DLD1 (cell line): ENCODE measurements around the gene LPAR1.

Experiments
- in situ Hi-C: cut with HindIII; loops from 2 replicates; pipeline ENCODE4 v1.10.0; 2017; ENCODE audit warnings: low sequenced_read_pairs

LPAR1 gene

DNA sequence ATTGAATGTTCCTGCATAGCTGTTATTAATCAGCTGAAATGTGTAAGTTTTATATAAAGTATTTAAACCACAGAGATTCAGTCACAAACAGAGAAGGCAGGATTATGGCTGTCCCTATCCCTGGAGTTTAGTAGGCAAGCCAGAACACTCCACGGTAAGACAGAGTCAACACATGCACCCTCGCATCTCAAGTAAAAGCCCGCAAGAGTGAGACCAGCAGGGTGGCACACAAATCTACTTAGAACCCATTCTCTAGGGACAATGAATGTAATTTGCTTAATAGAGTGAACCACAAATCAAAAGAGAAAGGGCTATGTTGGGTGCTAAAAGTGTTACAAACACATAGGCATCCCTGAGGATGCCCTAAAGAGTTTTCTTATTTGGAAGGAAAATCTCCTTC is 35.1 kb downstream of the LPAR1 start:
- in situ Hi-C loops = no loop called here

GRCh38 chr9:111001526-111001925 is 36.7 kb downstream of the LPAR1 start:
- in situ Hi-C loops = no loop called here

- in situ Hi-C loops = no loop called here
These were observed 38.1 kb downstream of the LPAR1 start for GRCh38 chr9:111000202-111000601.

DNA sequence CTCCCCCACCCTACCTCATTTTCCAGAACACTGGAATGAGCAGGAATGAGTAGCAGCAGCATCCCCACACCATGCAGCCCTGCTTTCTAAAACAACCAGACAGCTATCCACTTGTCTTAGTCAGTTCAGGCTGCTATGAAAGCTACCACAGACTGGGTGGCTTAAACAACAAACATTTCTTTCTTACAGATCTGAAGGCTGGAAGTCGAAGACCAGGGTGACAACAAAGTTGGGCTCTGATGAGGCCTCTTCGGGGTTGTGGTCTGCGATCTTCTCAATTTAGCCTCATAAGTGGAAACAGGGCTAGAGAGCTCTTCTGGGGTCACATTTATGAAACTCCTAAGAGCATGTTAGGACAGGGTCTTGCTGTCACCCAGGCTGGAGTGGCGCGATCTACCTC is 38.9 kb downstream of the LPAR1 start:
- in situ Hi-C loops = no loop called here

DNA sequence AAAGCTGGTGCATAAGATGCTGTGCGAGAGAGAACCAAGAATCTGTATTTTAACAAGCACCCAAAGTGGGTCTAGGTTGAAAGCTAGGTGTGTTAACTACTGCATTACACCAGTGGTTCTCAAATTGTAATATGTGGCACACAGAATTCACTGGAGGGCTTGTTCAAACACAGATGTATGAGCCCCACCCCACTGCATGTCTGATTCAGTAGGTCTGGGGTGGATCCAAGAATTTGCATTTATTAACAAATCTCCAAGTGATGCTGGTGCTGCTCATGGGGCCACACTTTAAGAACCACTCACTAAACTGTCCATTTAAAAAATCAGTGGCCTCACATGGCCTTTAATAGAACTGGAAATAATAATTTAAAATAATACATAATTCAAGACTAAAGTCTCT is 40.4 kb downstream of the LPAR1 start:
- in situ Hi-C loops = no loop called here

DNA sequence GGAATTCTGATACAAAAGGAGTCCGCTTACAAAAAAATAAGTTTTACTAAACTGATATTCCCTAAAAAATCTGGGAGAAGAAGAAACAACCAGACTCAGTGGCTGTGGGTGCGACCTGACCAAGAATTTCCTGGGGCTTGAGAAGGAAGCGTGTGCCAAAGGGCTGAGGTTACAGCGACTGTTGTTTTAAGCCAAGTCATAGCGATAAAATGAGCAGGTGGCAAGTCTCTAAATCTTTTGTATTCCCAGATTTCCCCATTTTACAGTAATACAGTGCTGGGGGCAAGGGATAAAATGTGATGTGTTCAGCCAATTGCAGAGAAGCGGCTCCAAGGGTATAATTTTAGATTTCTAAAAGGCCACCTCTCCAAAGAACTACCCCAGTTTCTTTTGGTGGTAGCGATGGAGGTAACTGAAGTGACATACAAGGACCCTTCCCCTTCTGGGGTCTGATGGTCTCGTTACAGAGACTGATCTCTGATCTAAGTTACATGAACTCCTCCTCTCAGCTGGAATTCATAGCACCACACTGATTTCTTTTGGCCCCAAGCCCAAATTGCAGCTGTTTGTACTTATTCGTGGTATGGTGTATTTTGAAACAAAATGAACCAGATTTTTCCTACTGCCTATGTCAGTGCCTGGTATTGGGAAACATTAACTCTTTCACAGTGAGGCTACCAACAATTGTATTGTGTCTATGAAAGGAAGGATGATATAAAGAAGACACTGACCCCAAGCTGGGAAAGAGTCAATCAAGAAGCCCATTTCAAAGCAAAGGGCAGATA is 41.6 kb downstream of the LPAR1 start:
- in situ Hi-C loops = no loop called here

DNA sequence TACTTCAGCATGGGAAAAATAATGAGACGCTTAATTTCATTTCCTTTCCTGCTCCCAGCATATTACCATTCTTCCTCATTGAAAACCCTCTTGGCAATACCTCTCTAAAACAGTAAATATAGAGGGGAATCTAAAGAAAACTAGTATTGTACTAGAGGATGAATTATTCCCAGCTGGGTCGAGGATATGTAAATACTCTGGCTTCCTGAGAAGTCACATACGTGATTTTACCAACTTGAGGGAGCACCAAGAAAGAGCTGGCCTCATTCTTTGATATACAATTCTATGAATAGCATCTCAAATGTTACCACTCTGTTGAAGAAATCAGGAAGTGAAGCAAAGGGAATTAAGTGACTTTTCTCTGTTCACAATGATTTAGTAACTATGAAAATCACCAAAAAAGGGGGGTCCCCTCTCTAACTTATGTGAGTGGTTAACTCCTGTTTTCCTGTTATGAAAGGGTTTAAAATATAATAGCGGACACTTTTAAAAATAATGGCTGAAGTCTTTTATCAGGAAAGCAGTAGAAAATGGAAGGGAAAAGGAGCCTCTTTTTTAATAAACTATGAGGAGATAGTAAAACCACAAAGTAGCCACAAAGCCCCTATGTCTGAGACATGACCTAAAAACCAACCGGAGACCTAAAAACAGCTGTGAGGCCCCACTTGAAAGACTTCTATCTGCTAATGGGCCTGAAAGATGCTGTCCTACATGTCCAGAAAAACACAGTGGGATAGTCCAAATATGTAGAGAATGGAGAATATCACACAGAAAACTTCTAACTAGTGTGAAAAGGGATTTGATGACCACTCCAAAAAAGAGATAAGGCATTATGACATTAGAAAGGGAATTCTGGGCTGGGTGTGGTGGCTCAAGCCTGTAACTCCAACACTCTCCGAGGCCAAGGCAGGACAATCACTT is 42.6 kb downstream of the LPAR1 start:
- in situ Hi-C loops = no loop called here

- in situ Hi-C loops = no loop called here
These were observed 43.5 kb downstream of the LPAR1 start for GRCh38 chr9:110994771-110995241.

DNA sequence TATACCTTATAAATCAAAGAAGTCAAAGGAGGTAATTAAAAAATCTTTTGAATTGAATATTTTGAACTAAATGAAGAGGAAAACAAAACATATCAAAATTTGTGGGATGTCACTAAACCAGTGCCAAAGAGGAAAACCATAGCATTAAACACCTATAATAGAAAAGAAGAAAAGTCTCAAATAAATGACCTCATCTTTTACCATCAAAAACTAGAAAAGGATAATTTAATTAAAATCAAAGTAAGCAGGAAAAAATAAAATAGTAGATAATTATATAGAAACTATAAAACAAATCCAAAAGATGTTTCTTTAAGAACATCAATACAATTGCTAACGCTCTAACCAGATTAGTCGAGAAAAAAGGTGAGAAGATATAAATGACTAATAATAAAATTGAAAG is 47.8 kb downstream of the LPAR1 start:
- in situ Hi-C loops = no loop called here

DNA sequence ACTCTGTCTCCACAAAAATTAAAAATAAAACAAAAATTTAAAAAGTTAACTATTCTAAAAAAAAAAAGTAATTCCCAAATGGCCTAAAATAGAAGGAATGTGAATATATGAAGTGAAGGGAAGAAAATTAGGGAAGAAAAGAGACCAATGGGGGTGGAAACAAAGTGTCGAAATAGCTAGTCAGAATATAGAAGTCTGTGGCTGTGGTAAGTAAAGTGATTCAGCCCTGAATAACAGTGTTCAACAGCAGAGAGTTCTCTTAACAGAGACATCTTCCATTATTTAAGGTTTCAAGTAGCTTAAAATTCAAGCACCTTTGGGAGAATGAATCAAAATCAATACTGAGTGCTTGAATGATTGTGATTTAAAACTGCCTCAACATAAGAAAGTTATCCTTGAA is 51.7 kb downstream of the LPAR1 start:
- in situ Hi-C loops = no loop called here

DNA sequence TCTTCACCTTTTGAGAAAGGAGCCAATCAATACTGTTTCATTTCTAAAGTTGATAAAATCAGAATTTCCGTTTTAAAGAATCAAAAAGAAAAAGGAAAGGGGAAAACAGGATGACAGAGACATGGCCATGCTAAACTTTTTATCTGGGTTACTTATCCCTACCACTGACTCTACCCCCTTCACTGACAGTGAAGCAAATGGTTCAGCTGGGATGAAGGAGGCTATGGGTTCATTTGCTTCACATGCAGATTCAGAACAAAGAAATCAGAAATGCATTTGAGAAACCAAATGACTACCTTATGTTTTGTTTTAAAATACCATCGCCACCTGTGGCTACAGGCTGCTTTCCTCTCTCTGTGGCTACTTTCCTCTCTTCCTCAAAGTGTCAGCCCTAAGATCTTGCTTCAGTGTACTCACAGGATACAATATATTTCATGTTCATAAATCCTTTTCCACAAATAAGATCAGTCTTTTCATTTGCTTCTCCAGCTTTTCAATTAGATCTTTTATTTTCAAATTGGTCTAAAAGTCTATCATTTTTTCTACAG is 53.3 kb downstream of the LPAR1 start:
- in situ Hi-C loops = no loop called here

- in situ Hi-C loops = no loop called here
These were observed 58.0 kb downstream of the LPAR1 start for GRCh38 chr9:110980261-110980660.

DNA sequence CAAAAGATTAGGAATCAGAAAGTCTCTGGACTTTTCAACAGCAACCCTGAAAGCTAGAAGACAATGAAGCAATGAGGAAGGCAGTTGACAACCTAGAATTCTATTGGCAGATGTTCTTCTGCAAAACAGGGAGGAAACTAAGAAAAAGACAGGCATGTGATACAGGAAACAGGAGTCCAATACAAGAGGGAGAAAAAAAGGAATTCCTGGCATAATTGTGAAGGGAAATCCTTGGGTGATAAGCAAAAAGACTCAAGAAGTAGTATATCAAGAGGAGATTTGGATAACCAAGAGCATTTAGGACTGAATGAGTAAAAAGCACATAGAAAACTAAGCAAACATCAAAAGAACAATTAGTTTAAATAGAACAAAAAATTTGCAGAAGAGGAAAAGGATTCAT is 58.6 kb downstream of the LPAR1 start:
- in situ Hi-C loops = no loop called here

- in situ Hi-C loops = no loop called here
These were observed 59.8 kb downstream of the LPAR1 start for GRCh38 chr9:110978516-110978915.

GRCh38 chr9:110977259-110977709 is 61.0 kb downstream of the LPAR1 start:
- in situ Hi-C loops = no loop called here

DNA sequence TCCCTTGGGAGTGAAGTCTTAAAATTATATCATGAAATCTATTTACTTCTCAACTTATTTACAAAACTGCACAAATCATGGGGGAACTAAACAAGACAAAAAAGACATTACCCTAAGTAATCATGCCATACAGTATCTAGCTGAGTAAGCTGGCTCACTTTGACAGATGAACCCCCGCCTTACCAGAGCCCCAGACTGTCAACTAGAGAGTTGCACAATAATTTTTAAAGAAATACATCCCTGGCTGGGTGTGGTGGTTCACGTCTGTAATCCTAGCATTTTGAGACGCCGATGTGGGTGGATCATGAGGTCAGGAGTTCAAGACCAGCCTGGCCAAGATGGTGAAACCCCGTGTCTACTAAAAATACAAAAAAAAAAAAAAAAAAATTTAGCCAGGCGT is 62.3 kb downstream of the LPAR1 start:
- in situ Hi-C loops = no loop called here

DNA sequence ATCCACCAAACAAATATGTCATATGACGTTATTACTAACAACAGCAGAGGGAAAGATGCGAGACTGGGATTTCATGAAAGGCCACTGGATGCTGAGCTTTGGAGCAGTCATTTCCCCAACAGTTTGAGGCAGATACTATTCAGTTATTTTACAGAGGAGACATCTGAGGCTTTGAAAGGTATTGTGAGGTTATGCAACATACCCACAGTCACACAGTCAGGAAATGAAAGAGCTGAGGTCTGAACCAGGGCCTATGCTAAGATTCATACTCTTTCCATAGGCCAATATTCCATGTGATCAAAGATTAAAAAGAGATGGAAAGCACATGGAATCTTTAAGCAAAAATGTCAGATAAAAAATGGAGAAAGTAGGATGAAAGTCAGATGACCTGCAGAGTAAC is 63.0 kb downstream of the LPAR1 start:
- in situ Hi-C loops = no loop called here

DNA sequence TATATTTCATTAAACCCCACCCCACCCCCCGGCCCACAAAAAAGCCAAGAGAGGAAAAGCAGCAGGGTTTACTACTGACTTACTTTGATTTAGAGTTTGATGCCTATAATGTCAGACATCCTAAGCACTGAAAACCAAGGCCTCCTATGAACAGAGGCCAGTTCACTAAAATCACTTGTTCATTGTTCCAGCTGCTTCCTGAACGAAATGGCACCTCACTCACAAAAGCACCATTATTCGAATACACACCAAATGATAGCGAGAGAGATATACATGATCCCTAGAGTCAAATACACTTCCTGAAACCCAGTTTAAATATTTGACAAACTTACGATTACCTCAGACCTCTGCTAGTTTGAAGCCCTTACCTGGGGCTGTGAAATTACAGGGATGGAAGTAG is 66.6 kb downstream of the LPAR1 start:
- in situ Hi-C loops = no loop called here

GRCh38 chr9:110971234-110971633 is 67.0 kb downstream of the LPAR1 start:
- in situ Hi-C loops = no loop called here

- in situ Hi-C loops = no loop called here
These were observed 68.3 kb downstream of the LPAR1 start for GRCh38 chr9:110969971-110970386.

- in situ Hi-C loops = no loop called here
These were observed 70.2 kb downstream of the LPAR1 start for GRCh38 chr9:110968096-110968495.

DNA sequence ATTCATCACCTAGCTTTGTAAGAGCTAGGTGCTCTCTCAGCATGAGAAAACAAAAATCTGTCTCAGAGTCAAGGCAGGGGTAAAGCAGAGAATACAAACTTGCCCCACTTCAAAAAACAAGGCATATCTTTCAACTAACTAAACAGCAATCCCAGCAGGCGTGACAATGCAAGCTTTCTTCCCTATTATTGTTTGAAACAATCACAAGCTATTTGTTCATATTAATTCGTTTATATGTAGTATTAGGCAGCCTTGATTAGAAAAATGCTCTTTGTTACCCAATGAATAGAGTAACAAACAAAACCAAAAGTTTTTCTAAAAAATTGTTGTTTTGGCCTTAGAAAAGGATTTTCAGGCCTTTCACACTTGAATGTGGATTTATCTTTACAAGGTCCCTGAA is 71.1 kb downstream of the LPAR1 start:
- in situ Hi-C loops = no loop called here
